ENCODE results near the gene PELI3. TPM values are rescaled to one million over a fixed set of nuclear protein-coding genes. Genes with fewer than 3 reads are reported as not detected.

PELI3 gene
- total RNA-seq, 4 donors from 2014 or later = 13.8 to 35.0 (median 24.0) TPM

DNA sequence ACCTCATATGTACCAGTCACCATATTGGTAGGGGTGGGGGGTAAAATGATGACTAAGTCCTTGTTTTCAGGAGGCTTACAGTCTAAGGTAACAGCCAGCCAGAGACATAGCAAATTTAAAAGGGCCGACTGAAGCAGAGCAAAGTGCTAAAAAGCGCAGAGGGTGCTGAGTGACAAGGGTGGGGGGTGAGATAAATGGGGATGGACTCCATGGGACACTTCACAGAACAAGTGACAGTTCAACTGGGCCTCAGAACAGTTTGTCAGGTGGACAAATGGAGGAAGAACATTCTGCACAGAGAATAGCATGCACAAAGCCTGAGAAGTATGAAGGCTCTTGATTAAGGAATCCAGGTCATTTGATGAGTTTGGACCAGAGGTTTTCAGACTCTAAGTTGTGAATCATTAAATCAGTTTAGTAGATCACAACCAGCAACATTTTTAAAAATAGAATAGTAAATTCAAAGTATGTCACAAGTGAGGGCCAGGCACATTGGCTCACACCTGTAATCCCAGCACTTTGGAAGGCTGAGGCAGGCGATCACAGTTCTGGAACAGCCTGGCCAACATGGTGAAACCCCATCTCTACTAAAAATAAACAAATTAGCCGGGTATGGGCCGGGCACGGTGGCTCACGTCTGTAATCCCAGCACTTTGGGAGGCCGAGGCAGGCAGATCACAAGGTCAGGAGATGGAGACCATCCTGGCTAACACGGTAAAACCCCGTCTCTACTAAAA lies 57.8 kb downstream of the PELI3 start:
- Histone ChIP-seq H3K9me3 (no peaks in the 10 kb centered on the region), H3K36me3 (no peaks in the 10 kb centered on the region), H3K27ac (no peak overlapping the region), H3K4me1 (no peaks in the 10 kb centered on the region), H3K4me3 (no peak overlapping the region), H3K27me3 (no peaks in the 10 kb centered on the region)
- TF ChIP-seq, protein P1, sequence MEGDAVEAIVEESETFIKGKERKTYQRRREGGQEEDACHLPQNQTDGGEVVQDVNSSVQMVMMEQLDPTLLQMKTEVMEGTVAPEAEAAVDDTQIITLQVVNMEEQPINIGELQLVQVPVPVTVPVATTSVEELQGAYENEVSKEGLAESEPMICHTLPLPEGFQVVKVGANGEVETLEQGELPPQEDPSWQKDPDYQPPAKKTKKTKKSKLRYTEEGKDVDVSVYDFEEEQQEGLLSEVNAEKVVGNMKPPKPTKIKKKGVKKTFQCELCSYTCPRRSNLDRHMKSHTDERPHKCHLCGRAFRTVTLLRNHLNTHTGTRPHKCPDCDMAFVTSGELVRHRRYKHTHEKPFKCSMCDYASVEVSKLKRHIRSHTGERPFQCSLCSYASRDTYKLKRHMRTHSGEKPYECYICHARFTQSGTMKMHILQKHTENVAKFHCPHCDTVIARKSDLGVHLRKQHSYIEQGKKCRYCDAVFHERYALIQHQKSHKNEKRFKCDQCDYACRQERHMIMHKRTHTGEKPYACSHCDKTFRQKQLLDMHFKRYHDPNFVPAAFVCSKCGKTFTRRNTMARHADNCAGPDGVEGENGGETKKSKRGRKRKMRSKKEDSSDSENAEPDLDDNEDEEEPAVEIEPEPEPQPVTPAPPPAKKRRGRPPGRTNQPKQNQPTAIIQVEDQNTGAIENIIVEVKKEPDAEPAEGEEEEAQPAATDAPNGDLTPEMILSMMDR (IDR thresholded peaks at IDR 0.05) = no peak
- TF ChIP-seq POLR2A (IDR thresholded peaks at IDR 0.05) = no peak
- no peak for DNase-seq
- intact Hi-C loops (cut with DNase I; ENCODE audit: low total_unique reads) = no loop called here

Small RNA genes lying within 50 kb of the gene (small RNA-seq; reads per million reads assigned to genes)
- not detected for gene RF00416

Other genes with a start within 250 kb of the PELI3 start
- 10 to 100 TPM in 3 of 4 donors, 1 to 10 TPM in 1; 3.3 to 45.3 (median 17.2) TPM for gene KLC2, start 209.2 kb upstream of the PELI3 start, total RNA-seq
- 100 to 1,000 TPM in 2 of 4 donors, 10 to 100 TPM in 2; 40.6 to 146 (median 94.6) TPM for gene RAB1B, start 198.3 kb upstream of the PELI3 start, total RNA-seq
- 1 to 10 TPM in 2 of 4 donors, not detected in 2; 1.2 to 1.5 TPM for gene CNIH2, start 188.7 kb upstream of the PELI3 start, total RNA-seq
- 100 to 1,000 TPM in 1 of 4 donors, 10 to 100 TPM in 3; 38.9 to 101 (median 79.1) TPM for gene YIF1A, start 177.8 kb upstream of the PELI3 start, total RNA-seq
- under 1 TPM in 1 of 4 donors, not detected in 3; 0.27 TPM for gene TMEM151A, start 175.0 kb upstream of the PELI3 start, total RNA-seq
- 10 to 100 TPM; 14.1 to 91.2 (median 46.2) TPM for gene CD248, start 149.9 kb upstream of the PELI3 start, total RNA-seq
- 10 to 100 TPM in 2 of 4 donors, 1 to 10 TPM in 2; 1.8 to 26.6 (median 8.6) TPM for gene RIN1, start 130.5 kb upstream of the PELI3 start, total RNA-seq
- gene BRMS1, start 121.8 kb upstream of the PELI3 start, total RNA-seq = 10 to 100 TPM; 15.0 to 77.4 (median 21.9) TPM
- 10 to 100 TPM; 13.2 to 44.8 (median 26.2) TPM for gene B4GAT1, start 119.3 kb upstream of the PELI3 start, total RNA-seq
- 1 to 10 TPM in 2 of 4 donors, under 1 TPM in 1, not detected in 1; 0.26 to 3.5 (median 1.5) TPM for gene SLC29A2, start 95.1 kb upstream of the PELI3 start, total RNA-seq
- gene NPAS4, start 45.9 kb upstream of the PELI3 start, total RNA-seq = 10 to 100 TPM in 1 of 4 donors, 1 to 10 TPM in 1, under 1 TPM in 1, not detected in 1; 0.97 to 12.6 (median 1.5) TPM
- gene MRPL11, start 28.1 kb upstream of the PELI3 start, total RNA-seq = 10 to 100 TPM; 28.7 to 57.9 (median 33.4) TPM
- 10 to 100 TPM in 2 of 4 donors, 1 to 10 TPM in 2; 2.1 to 14.1 (median 8.7) TPM for gene DPP3, start 13.5 kb downstream of the PELI3 start, total RNA-seq
- gene BBS1, start 43.7 kb downstream of the PELI3 start, total RNA-seq = 10 to 100 TPM; 32.1 to 84.4 (median 56.8) TPM
- gene ZDHHC24, start 79.1 kb downstream of the PELI3 start, total RNA-seq = 10 to 100 TPM in 2 of 4 donors, 1 to 10 TPM in 1, under 1 TPM in 1; 0.29 to 11.9 (median 8.9) TPM
- gene ACTN3, start 80.0 kb downstream of the PELI3 start, total RNA-seq = under 1 TPM in 1 of 4 donors, not detected in 3; 0.46 TPM
- gene CTSF, start 101.7 kb downstream of the PELI3 start, total RNA-seq = 10 to 100 TPM; 61.2 to 89.1 (median 83.6) TPM
- gene CCDC87, start 126.2 kb downstream of the PELI3 start, total RNA-seq = under 1 TPM in 1 of 4 donors, not detected in 3; 0.52 TPM
- gene CCS, start 126.3 kb downstream of the PELI3 start, total RNA-seq = 10 to 100 TPM; 13.5 to 52.0 (median 42.9) TPM
- 10 to 100 TPM; 15.1 to 86.4 (median 53.2) TPM for gene RBM14, start 149.7 kb downstream of the PELI3 start, total RNA-seq
- 100 to 1,000 TPM in 2 of 4 donors, 10 to 100 TPM in 2; 32.4 to 146 (median 94.8) TPM for gene RBM4, start 171.8 kb downstream of the PELI3 start, total RNA-seq
- 10 to 100 TPM in 3 of 4 donors, 1 to 10 TPM in 1; 5.0 to 60.3 (median 20.1) TPM for gene RBM4B, start 211.0 kb downstream of the PELI3 start, total RNA-seq

Measured in uterus (tissue), 4 donors.